HepG2 (cell line): Measurements from ENCODE around the gene ATP8A2. TPM values are rescaled to one million over a fixed set of nuclear protein-coding genes. Genes with fewer than 3 reads are reported as not detected.

Experiments
- ATAC-seq: fragments of 200-7000 bp; cut with Tn5 transposase; 3 replicates; pipeline ENCODE4 v1.9.1; 2020; ENCODE audit warnings: mild to moderate bottlenecking, moderate library complexity
- BruUV-seq: library from RNA; stranded (reverse); fragments of 400-500 nt; replicated peaks from 2 replicates; lab custom pipeline; 2021; lab: Mats Ljungman, UMichigan
- CTCF ChIA-PET: fragments of 300-600 bp; formaldehyde crosslinking; extraction: SDS; loops from one replicate; lab custom pipeline; 2021; ENCODE audit warnings: low total read pairs, inconsistent platforms, low intra/inter-chr PET ratio; lab: Yijun Ruan, JAX
- POLR2A ChIA-PET: fragments of 350-600 bp; sonication (Branson Sonifier 250); formaldehyde crosslinking; loops from one replicate; lab custom pipeline; 2020; ENCODE audit warnings: antibody characterized with exemption, inconsistent platforms; lab: Yijun Ruan, JAX
- DNase-seq: peaks from one replicate; pipeline ENCODE4 v3.0.0-alpha.2; 2015; ENCODE audit warnings: low spot score
- FAIRE-seq: peaks from 3 replicates; lab custom pipeline; 2011; peaks lifted over from hg19 to GRCh38; lab: Jason Lieb, UNC
- H2AFZ ChIP-seq: one replicate; pipeline ENCODE4 v1.6.1; 2011; ENCODE audit warnings: low read length, inconsistent platforms
- H3K27ac ChIP-seq: fragments of 300-600 bp; 3 replicates; pipeline ENCODE4 v1.8.0; 2011; ENCODE audit warnings: mixed run types, mild to moderate bottlenecking, mixed read lengths, low read length, inconsistent platforms; ENCODE audit not compliant: insufficient read depth; ENCODE audit errors: extremely low read length
- H3K27me3 ChIP-seq, 2 experiments: fragments of 200-600 bp in 1 of 2; 2 replicates in 1 of 2; 3 replicates in 1 of 2; pipeline versions ENCODE4 v1.6.0 to v1.8.0; 2011; ENCODE audit warnings: low read length in 2 of 2, mild to moderate bottlenecking in 2 of 2, moderate library complexity in 2 of 2, inconsistent platforms in 1 of 2; ENCODE audit not compliant: insufficient read depth in 2 of 2, control insufficient read depth in 1 of 2
- H3K36me3 ChIP-seq, 2 experiments: fragments of 200-600 bp in 1 of 2; replicated peaks in 1 of 2; 2 replicates in 1 of 2; 3 replicates in 1 of 2; pipeline versions ENCODE4 v1.5.1 to v1.8.0; 2011; ENCODE audit warnings: low read length in 2 of 2, inconsistent platforms in 1 of 2; ENCODE audit not compliant: insufficient read depth in 2 of 2, control insufficient read depth in 1 of 2
- H3K4me1 ChIP-seq: 2 replicates; pipeline ENCODE4 v1.5.1; 2012; ENCODE audit warnings: low read length, inconsistent platforms; ENCODE audit not compliant: insufficient read depth
- H3K4me2 ChIP-seq: 2 replicates; pipeline ENCODE4 v1.6.0; 2011; ENCODE audit warnings: low read depth, low read length, inconsistent platforms
- H3K4me3 ChIP-seq, 3 experiments: fragments of 200-600 bp in 1 of 3; sonication (generic), shearing (Covaris generic) in 1 of 3; replicated peaks in 1 of 3; 2 replicates each; pipeline ENCODE4 v1.5.1; 2011 to 2016; ENCODE audit warnings: low read length in 3 of 3, inconsistent platforms in 2 of 3, low read depth in 2 of 3, mild to moderate bottlenecking in 2 of 3, control low read depth in 1 of 3, mixed read lengths in 1 of 3; ENCODE audit not compliant: insufficient read depth in 1 of 3
- H3K79me2 ChIP-seq: one replicate; pipeline ENCODE4 v1.6.1; 2011; ENCODE audit warnings: low read length, inconsistent platforms; ENCODE audit not compliant: insufficient read depth
- H3K9ac ChIP-seq: 2 replicates; pipeline ENCODE4 v1.6.0; 2011; ENCODE audit warnings: mild to moderate bottlenecking, low read depth, low read length, inconsistent platforms; ENCODE audit not compliant: insufficient read depth
- H3K9me3 ChIP-seq: 2 replicates; pipeline ENCODE4 v1.5.1; 2012; ENCODE audit warnings: mild to moderate bottlenecking, low read length
- H4K20me1 ChIP-seq: 2 replicates; pipeline ENCODE4 v1.6.0; 2011; ENCODE audit warnings: inconsistent platforms, mild to moderate bottlenecking, low read length, moderate library complexity; ENCODE audit not compliant: insufficient read depth
- FOXP1 ChIP-seq, 2 experiments: fragments of 450-650 bp in 1 of 2; IDR thresholded peaks; 2 replicates each; pipeline ENCODE4 v1.6.1; 2017 to 2018; ENCODE audit warnings: antibody characterized with exemption in 1 of 2
- SKI ChIP-seq: fragments of 450-650 bp; IDR thresholded peaks from one replicate; pipeline ENCODE4 v1.6.1; 2018; ENCODE audit warnings: mild to moderate bottlenecking; ENCODE audit not compliant: partially characterized antibody
- SSRP1 ChIP-seq: IDR thresholded peaks from 2 replicates; pipeline ENCODE4 v1.6.1; 2016; ENCODE audit warnings: control low read depth
- ZFY ChIP-seq: sonication (generic); formaldehyde crosslinking; IDR thresholded peaks from 2 replicates; pipeline ENCODE4 v1.4.0; 2020; ENCODE audit warnings: missing genetic modification reagents
- ZNF180 ChIP-seq: sonication (generic); formaldehyde crosslinking; IDR thresholded peaks from 2 replicates; pipeline ENCODE4 v1.4.0; 2020; ENCODE audit warnings: low read depth, missing genetic modification reagents, borderline replicate concordance
- ZNF331 ChIP-seq: sonication (generic); formaldehyde crosslinking; IDR thresholded peaks from 2 replicates; pipeline ENCODE4 v1.4.0; 2020; ENCODE audit warnings: missing genetic modification reagents
- ZNF563 ChIP-seq: sonication (generic); formaldehyde crosslinking; IDR thresholded peaks from 2 replicates; pipeline ENCODE4 v1.8.0; 2022; ENCODE audit warnings: mild to moderate bottlenecking, moderate library complexity, missing genetic modification reagents
- ZNF644 ChIP-seq: IDR thresholded peaks from 2 replicates; pipeline ENCODE4 v1.6.1; 2016; ENCODE audit warnings: low read depth
- WGBS: methylation state at CpG from one replicate; pipeline ENCODE4 v1.1.6; 2017; ENCODE audit warnings: low lambda C conversion rate; 5-methylcytosine and 5-hydroxymethylcytosine counted together
- in situ Hi-C: cut with HindIII; loops from 2 replicates; pipeline ENCODE4 v1.10.0; 2017; ENCODE audit warnings: low pct_unique_long_range_greater_than_20kb; ENCODE audit not compliant: extremely low pct_ligation_motif_present
- intact Hi-C: fragments of 100-400 bp; cut with micrococcal nuclease; formaldehyde crosslinking; loops from one replicate; pipeline ENCODE4 v1.10.0; 2022; ENCODE audit not compliant: unreplicated experiment
- polyA plus RNA-seq, 8 experiments: library from polyadenylated mRNA; depleted of rRNA in 3 of 8; stranded (reverse) in 7 of 8; unstranded in 1 of 8; fragments of >200 nt; fragmentation: Illumina TruSeq in 4 of 8; extraction: Trizol in 4 of 8; gene quantifications; 2 replicates each; pipeline versions ENCODE4 v1.2.1 to v1.2.3, GENCODE V29; 2011 to 2016; ENCODE audit warnings: low read depth in 4 of 8, missing spikeins in 1 of 8, mixed read lengths in 1 of 8; ENCODE audit not compliant: insufficient read depth in 1 of 8
- total RNA-seq, 5 experiments: library from RNA; depleted of rRNA; stranded (reverse); fragments of >200 nt; fragmentation: Illumina TruSeq; extraction: Trizol; gene quantifications; 2 replicates each; pipeline ENCODE4 v1.2.3, GENCODE V29; 2016; ENCODE audit warnings: low read depth in 1 of 5
- TF ChIP-seq, protein P1 (sequence below): sonication (generic); formaldehyde crosslinking; conservative IDR thresholded peaks from 2 replicates; pipeline ENCODE4 v1.4.0; 2020; ENCODE audit warnings: missing genetic modification reagents
- TF ChIP-seq, protein P2 (sequence below): sonication (generic); formaldehyde crosslinking; IDR thresholded peaks from 2 replicates; pipeline ENCODE4 v1.8.1; 2023; ENCODE audit warnings: mild to moderate bottlenecking, inconsistent platforms, moderate library complexity, missing genetic modification reagents, borderline replicate concordance
- TF ChIP-seq, protein P3 (sequence below): sonication (generic); formaldehyde crosslinking; IDR thresholded peaks from 2 replicates; pipeline ENCODE4 v1.4.0; 2020; ENCODE audit warnings: missing genetic modification reagents

The ATP8A2 gene
- total and polyA plus RNA-seq, 2 of the 13 experiments (the other 11 are each of a cell fraction or from before 2014, with no cell fraction given): 0.09 TPM; not detected in 1

DNA sequence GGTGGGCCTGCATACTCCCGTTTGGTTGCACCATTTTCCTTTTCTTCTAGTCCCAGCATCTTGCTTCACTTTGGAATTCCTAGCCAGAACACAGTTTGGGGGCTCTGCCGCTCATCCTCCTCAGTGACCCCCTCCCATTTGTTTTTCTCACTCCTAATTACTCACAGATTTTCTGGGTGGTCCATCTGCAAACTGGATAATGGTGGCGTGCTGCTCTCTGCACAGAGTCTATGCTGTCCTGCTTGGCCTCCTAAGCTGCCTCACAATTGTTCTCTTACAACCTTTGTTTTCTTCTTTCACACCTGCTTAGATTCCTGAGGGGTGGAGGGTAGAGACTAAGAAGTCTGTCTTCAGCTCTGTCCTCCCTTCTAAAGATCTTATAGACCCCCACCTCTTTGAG is 599.3 kb downstream of the ATP8A2 start:
- no peak for ATAC-seq
- CTCF ChIA-PET: no interaction called here
- intact Hi-C loops: no loop called here
- Histone ChIP-seq H3K36me3 (no peaks in the 10 kb centered on the region), H3K4me2 (no peak overlapping the region), H2AFZ (no peak overlapping the region), H3K79me2 (no peaks in the 10 kb centered on the region), H3K27ac (no peak overlapping the region), H3K9me3 (no peaks in the 10 kb centered on the region), H4K20me1 (no peaks in the 10 kb centered on the region), H3K4me3 (no peak overlapping the region), H3K9ac (no peak overlapping the region), H3K27me3 (peaks cover 4 to 18% of the 10 kb centered on the region in 2 experiments; a peak in 2 of 5 replicates), H3K4me1 (no peaks in the 10 kb centered on the region)
- in situ Hi-C loops: no loop called here
- TF ChIP-seq SKI (no peak), ZNF331 (CRISPR knock-in tag) (no peak), ZNF644 (CRISPR knock-in tag) (no peak), ZFY (CRISPR knock-in tag) (no peak), FOXP1 (IDR thresholded peaks at IDR 0.05) (no peak), FOXP1 (CRISPR knock-in tag; IDR thresholded peaks at IDR 0.05) (no peak), ZNF180 (CRISPR knock-in tag) (no peak), SSRP1 (CRISPR knock-in tag) (no peak), ZNF563 (no peak)
- TF ChIP-seq, protein P1, sequence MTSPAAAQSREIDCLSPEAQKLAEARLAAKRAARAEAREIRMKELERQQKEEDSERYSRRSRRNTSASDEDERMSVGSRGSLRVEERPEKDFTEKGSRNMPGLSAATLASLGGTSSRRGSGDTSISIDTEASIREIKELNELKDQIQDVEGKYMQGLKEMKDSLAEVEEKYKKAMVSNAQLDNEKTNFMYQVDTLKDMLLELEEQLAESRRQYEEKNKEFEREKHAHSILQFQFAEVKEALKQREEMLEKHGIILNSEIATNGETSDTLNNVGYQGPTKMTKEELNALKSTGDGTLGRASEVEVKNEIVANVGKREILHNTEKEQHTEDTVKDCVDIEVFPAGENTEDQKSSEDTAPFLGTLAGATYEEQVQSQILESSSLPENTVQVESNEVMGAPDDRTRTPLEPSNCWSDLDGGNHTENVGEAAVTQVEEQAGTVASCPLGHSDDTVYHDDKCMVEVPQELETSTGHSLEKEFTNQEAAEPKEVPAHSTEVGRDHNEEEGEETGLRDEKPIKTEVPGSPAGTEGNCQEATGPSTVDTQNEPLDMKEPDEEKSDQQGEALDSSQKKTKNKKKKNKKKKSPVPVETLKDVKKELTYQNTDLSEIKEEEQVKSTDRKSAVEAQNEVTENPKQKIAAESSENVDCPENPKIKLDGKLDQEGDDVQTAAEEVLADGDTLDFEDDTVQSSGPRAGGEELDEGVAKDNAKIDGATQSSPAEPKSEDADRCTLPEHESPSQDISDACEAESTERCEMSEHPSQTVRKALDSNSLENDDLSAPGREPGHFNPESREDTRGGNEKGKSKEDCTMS (CRISPR knock-in tag): no peak
- TF ChIP-seq, protein P2, sequence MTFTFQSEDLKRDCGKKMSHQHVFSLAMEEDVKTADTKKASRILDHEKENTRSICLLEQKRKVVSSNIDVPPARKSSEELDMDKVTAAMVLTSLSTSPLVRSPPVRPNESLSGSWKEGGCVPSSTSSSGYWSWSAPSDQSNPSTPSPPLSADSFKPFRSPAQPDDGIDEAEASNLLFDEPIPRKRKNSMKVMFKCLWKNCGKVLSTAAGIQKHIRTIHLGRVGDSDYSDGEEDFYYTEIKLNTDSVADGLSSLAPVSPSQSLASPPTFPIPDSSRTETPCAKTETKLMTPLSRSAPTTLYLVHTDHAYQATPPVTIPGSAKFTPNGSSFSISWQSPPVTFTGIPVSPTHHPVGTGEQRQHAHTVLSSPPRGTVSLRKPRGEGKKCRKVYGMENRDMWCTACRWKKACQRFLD (CRISPR knock-in tag): no peak
- TF ChIP-seq, protein P3, sequence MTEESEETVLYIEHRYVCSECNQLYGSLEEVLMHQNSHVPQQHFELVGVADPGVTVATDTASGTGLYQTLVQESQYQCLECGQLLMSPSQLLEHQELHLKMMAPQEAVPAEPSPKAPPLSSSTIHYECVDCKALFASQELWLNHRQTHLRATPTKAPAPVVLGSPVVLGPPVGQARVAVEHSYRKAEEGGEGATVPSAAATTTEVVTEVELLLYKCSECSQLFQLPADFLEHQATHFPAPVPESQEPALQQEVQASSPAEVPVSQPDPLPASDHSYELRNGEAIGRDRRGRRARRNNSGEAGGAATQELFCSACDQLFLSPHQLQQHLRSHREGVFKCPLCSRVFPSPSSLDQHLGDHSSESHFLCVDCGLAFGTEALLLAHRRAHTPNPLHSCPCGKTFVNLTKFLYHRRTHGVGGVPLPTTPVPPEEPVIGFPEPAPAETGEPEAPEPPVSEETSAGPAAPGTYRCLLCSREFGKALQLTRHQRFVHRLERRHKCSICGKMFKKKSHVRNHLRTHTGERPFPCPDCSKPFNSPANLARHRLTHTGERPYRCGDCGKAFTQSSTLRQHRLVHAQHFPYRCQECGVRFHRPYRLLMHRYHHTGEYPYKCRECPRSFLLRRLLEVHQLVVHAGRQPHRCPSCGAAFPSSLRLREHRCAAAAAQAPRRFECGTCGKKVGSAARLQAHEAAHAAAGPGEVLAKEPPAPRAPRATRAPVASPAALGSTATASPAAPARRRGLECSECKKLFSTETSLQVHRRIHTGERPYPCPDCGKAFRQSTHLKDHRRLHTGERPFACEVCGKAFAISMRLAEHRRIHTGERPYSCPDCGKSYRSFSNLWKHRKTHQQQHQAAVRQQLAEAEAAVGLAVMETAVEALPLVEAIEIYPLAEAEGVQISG (CRISPR knock-in tag): no peak
- POLR2A ChIA-PET: no interaction called here
- no peak for FAIRE-seq
- no TSS peak for BruUV-seq
- WGBS: 16% methylated on average over 3 of the region's 3 CpGs
- no peak for DNase-seq
